Iris pigment epithelial cell (primary cell): ENCODE measurements around the gene CCDC6.
A peak's percentile ranks its signal among the peaks of the same experiment; 100 is the strongest.
"Not testable (repeated sequence)": the region's sequence is repeated elsewhere in the genome, so short reads cannot be mapped to it uniquely, and the experiment has no call there.

ENCODE experiments used
- DNase-seq: peaks from one replicate; pipeline ENCODE4 v3.0.0-alpha.2; 2011; ENCODE audit warnings: low read depth

CCDC6 gene

DNA sequence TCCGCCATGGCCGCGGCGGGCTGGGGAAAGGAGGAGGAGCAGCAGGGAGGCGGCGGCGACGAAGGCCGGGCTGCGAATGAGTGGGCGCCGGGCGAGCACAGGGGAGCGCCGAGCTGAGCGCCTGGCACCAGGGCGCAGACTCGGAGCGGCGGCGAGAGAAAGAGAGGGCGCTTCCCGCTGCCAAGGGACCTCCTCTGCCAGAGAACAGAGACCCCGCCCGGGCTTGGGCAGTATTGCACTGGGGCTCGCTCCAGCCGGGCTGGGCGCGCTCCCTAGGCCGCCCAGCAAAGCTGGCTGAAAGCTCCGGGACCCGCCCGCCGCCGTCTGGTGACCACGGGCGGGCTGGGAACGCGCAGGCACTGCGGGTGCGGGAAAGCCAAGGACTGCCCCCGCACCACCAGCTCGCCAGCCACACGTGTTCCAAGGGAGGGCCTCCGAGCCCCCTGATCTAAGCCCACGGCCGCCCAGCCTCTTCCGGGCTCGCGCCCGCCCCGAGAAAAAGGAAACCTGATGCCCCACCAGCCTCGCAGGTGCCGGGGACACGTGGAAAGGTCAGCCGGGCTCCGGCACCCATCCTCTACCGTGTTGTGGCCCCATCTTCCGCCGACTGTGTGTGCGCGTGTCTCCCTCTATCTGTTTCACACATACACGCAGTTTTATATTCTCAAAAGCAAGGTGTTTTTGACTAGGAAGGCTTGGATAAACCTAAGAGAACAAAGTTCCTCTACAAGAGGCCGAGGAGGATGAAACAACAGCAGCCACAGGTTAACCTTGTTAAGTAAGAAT lies at the start of gene CCDC6:
TSS of gene CCDC6 (minus strand) at position 140 of the 786 bp plus-strand sequence. CDS start at position 8, 132 bp downstream.
- peak; percentile 94 for DNase-seq

DNA sequence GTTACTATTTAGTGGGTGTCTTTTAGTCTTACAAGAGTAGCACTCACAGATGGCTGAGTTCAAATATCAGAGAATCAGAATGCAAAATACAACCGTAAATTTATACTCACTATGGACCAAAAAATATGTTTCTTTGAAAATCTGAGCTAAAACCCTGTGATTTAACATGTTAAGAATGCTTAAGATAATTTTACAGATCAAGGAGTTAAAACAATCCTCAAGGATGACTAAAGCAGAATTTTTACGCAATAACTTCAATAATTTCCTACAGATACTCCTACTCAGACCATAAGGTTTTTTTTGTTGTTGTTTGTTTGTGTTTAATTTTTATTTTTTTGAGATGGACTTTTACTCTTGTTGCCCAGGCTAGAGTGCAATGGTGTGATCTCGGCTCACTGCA lies 47.9 kb upstream of the CCDC6 start:
- peak; percentile 54 for DNase-seq

DNA sequence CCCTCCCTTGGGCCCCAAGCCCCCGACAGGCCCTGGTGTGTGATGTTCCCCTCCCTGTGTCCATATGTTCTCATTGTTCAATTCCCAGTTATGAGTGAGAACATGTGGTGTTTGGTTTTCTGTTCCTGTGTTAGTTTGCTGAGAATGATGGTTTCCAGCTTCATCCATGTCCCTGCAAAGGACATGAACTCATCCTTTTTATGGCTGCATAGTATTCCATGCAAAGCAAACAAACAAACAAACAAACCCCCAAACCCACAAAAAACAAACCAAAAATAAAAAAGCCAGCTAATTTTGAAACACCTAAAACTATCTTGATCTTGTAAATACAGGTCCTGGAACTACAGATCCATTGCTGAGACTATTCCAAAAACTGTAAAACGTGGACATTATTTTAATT lies 47.4 kb upstream of the CCDC6 start:
- DNase-seq = not testable (repeated sequence)

DNA sequence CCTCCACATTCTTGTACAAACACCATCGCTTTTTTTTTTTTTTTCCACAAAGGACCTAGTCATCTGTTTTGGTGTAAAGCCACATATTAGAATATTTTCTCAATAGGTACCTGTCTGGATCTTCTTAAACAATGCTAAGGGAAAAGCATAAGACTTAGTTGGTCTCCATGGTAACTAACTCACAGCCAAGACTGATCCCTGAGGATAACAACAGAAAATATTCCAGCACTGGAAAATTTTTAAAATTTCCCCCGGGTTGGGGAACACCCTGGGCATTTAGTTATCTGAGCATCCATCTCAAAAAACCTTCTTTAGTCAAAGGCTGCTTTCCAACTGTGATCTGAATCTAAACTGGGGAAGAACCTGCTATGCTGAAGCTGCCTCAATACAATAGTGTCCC lies 43.7 kb upstream of the CCDC6 start:
- DNase-seq = no peak

DNA sequence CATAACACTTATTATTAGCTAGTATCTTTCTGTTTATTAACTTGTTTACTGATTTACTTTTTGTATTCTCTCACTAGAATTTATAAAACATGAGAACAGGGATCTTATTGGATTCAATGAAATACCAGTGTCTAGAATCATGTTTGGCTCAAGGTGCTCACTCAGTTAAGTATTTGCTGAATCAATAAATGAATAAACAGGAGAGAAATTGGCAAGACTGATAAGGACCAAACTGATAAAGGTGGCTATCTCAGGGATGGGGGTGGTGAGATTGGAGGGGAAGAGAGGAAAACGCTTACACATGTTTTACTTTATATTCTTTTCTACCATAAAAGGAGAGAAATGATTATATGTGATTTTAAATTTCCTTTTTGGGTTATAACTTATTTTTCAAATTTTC lies 43.3 kb upstream of the CCDC6 start:
- DNase-seq = no peak

DNA sequence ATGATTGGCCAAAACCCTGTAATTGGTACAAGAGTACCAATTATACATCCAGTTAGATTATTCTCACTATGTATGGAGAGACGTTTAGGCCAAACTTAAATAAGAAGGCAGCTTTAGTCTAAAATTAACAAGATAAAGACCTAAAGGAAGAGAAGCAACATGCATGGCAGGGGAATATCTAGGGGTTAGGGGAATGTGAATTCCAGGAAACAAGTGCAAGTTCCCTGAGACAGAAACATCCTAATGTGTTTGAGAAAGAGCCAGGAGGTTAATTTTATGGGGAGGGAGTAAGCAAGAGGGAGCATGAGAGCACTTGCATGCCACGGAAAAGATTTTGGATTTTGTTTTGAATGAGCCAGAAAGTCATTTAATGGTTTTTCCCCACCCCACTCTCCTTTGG lies 39.6 kb upstream of the CCDC6 start:
- no peak for DNase-seq

DNA sequence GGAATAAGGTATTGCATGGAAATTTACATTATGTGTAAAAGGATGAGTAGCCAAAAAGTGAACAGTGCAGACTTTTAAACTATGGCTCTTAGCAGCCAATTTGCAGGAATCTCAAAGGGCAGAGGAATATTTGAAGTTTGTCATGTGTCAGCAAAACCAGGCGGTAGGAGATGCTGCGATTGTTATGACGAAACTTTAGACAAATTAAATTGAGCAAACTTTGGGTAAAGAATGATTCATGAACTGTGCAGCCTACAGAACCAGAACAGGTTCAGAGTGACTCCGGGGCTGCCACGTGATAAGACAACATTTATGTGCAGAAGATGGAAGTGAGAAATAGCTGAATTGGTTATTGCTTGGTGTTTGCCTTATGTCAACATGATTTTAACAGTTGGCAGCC lies 39.2 kb upstream of the CCDC6 start:
- no peak for DNase-seq

DNA sequence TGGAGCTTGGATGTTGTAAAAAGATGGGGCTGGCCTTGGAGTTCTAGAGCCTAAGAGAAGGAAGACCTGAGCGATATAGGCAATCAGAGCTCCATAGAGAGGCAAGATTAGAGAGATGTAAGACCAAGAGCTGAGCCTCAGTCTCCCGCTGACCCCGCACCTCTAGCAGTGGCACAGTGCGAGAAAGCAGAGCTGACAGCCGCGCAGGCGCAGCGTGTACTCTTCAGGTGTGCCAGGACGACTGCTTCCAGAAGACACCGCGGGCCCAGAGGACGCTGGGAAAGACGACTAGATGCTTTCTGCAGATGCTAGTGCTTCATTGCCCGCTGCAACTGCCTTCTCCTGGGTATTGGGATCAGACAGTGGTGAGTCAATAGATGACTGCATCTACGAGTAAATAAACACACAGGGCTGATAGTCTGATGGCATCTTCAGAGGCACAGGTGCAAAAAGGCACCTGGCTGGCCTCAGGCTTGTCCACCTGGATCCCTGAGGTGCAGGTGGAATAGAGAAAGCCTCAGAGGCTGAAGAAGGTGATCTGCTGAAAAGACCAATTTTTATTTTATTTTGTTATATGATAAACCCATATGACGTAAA lies 38.1 kb upstream of the CCDC6 start:
- no peak for DNase-seq

DNA sequence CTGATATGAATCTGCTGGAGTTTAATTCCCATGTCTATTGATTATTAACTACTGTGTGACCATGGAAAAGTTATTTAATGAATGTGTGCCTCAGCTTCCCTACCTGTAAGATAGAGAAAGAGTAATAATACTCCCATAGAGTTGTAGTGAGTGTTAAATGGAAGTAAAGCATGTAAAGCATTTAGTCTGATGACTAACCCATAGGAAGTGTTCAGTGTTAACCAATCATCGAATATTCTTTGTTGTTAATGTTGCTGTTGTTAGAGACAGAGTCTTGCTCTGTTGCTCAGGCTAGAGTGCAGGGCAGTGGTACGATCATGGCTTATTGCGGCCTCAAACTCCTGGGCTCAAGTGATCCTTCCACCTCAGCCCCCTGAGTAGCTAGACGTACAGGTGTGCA lies 36.2 kb upstream of the CCDC6 start:
- DNase-seq = no peak

DNA sequence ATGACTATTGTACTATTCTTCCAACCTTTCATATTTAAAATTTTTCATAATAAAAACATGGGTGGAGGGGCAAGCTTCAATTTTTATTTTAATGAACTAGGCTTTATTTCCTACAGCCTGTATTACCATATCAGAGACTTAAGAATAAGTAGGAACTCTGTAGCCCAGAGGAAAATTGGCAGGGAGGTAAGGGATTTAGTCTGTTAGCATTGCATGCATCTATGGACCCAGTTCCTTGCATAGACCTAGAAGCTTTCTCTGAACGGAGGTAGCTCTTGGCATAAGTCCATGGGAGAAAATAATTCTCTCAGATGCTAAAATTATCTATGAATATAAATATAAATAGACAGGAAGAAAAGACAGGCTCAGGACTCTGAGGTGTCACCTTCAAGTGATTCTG lies 31.4 kb upstream of the CCDC6 start:
- DNase-seq = no peak

DNA sequence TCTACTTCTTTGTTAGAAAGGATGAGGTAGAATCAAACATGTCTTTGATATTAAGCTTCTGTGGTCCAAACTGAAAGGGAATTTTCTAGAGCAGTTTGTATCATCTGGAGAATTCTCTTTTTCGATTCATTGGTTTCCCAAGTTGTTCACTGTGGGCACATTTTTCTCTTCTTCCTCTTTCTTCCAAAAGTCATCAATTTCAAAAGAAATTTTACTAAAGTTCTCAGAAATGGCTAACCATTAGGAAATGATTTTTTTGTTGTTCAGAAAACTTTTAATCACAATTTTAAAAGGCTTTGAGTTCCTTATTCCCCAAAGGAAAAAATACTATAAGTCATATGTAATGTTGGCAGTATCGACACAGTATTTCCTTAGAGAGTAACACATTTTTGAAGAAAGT lies 28.3 kb upstream of the CCDC6 start:
- DNase-seq = no peak

DNA sequence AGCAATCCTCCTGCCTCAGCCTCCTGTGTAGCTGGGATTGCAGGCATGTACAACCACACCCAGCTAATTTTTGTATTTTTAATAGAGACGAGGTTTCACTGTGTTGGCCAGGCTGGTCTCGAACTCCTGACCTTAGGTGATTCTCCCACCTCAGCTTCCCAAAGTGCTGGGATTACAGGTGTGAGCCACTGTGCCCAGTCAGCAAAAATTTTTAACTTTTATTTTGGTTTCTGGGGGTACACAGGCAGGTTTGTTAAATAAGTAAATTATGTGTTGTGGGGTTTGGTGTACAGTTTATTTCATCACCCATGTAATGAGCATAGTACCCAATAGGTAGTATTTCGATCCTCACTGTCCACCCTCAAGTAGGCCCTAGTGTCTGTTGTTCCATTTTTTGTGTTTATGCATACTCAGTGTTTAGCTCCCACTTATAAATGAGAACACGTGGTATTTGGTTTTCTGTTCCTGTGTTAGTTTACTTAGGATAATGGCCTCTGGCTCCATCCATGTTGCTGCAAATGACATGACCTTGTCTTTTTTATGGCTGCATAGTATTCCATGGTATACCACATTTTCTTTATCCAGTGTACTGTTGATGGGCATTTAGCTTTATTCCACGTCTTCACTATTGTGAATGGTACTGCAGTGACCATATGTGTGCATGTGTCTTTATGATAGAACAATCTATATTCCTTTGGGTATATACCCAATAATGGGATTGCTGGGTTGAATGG lies 24.6 kb upstream of the CCDC6 start:
- not testable (repeated sequence) for DNase-seq

DNA sequence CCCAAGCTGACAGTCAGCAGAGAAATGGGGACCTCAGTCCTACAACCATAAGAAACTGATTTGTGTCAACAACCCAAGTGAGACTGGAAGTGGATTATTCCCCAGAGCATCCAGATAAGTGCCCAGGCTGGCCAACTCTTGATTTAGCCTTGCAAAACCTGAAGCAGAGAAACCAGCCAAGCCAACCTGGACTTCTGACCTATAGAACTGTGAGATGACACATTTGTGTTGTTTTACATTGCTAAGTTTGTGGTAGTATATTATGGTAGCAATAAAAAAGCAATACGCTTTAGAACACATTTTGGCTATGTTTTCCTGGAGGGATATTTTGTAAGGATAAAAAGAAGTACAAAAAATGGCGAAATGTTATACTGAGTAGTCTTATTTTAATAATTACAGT lies 19.7 kb upstream of the CCDC6 start:
- DNase-seq = no peak

DNA sequence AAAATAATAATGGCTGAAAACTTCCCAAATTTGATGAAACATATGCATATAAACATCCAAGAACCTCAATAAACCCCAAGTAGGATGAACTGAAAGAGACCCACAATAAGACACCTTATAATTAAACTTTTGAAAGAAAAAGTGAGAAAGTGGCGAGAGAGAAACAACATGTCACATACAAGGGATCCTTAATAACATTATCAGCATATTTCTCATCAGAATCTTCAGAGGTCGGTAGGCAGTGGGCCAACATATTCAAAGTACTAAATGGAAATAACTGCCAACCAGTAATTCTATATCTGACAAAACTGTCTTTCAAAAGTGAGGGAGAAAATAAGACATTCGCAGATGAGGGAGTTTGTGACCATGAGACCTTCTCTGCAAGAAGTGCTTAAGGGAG lies 16.6 kb upstream of the CCDC6 start:
- DNase-seq = no peak

DNA sequence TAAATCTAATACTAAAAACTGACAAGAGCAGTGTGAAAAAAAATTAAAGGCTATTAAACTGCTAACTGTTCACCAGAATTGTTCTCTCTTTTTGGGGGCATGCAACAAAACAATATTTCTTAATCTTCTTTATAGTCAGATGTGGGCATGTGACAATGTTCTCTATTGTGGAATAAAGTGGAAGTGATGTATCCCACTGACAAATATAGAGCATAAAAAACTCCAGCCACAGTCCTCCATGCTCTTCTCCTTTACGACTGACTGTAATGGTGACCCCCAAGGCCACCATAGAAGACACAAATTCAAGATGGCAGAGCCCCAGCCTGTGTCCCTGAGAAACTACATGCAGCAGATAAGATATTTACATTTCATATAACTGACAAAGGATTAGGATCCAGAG lies 11.6 kb upstream of the CCDC6 start:
- no peak for DNase-seq

DNA sequence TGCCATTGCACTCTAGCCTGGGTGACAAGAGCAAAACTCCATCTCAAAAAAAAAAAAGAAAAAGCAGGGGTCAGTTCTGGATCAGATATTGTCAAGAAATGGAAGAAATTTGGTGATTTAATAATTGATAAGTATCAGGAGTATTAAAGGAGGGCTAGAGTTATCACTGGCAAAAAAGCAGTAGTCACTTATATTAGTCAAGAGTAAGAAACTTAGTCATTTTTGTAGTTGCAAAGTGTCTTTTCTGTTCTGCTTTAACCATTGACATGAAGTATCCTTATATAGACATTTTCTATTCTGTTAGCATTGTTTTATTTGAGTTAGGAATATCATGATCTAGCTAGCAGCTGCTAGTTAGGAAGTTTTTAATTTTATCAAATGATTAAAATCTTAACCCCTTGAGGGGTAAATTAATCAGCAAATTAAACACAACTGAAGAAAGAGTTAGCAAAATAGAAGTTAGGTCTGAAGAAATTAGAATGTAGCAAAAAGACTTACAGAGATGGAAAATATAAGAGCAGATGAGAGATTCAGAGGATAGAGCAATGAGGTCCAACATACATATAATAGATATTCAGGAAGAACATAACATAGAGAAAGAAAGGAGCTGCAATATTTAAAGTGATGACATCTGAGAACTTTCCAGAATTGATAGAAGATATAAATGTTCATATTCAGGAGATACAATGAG lies 7.3 kb upstream of the CCDC6 start:
- no peak for DNase-seq

DNA sequence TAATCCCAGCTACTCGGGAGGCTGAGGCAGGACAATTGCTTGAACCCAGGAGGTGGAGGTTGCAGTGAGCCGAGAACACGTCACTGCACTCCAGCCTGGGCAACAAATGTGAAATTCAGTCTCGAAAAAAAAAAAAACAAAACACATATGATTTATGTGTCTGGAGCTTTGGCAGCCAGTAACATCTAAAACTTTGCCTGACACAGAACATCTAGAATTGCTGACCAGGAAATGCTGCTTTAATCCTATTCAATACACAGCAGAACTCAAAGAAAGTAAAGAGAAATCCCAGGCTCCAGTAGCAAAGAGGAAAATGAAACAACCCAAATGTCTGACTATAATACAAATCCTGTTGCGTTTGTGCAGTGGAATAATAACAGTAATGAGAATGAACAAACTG lies 4.5 kb upstream of the CCDC6 start:
- peak; percentile 23 for DNase-seq

DNA sequence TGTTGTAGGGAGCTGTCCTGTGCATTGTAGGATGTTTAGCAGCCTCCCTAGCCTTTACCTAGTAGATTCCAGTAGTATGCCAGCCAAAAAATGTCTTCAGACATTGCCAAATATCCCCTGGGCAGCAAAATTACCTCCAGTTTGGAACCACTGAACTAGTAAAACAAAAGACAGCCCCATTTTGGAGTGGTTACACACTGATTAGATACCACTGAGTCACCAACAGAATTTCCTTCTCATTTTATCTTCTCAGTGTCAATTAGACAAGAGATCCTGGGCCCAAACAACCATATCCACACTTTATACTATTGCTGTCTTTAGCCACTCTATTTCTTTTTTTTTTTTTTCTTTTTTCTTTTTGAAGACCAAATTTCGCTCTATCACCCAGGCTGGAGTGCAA lies 3.5 kb upstream of the CCDC6 start:
- DNase-seq = no peak

DNA sequence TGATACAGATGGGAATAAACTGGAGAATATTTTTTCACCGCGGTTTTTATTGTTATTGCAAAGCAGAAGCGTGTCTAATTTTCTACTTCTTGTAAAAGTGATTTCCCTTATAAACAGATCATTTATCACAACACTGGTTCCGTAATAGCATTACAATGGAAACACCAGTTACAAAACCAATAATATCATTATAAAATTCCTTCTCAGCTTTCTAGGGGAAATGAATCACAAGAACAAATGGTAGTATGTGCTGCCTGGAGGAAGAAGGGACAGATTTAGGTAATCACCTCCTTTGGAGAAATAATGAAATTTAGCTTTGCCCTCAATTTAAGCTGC lies 2.4 kb upstream of the CCDC6 start:
- no peak for DNase-seq

DNA sequence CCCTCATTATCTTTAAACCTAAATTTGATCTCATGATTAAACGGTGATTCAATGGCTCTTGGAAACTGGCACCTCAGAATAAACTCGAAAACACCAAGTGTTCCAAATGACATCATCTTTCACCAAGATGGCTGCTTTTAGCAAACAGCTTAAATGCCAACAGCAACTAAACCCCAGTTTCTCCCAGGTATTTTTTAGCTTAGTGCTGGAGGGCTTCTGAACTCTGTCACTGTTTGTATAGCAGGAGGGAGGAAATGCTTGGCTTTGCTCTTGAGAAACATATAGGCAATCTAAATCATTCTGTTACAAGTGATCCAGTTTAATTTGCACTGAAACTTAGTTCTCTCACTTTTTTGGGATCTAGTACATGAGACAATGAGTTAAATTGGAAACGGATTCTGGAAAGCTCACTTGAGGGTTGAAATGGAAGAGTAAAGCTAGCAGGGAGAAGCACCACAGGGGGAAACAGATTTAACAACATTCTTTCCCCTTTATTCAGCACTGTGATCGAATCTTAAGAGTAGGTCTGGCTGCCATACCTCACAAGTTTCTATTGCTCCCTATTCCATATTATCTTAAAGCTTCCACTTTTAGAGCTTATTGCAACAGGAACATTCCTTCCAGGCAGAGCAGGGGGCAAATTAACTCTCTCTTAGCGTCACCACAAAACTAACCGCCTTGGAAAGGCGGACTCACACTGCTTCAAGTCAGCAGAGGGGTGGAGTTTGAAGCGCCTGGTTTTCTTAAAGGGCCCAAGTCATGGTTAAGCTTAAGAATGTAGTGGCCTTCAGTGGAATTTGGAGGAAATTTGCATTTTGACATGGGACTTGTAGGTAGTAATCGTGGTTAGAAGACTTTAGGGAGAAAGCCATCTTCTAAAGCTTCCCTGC lies 1.8 kb upstream of the CCDC6 start:
- DNase-seq = peak; percentile 95

DNA sequence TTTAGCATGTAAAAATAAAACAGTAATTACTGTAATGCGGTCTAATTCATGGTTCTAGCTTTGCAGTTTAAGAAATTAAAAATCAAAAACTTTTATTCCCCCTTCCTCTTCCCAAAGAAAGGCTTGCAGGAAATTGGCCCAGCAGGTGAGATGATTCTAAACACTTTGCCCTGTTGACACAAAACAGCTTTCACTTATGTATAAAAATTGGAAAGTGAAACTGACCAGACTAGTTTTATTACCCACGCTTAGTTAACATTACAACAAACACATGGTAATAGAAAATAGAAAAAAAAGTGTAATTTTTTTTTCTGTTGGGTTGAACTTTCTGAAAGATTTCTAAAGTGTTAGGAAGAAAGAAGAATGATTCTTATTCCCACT lies 1.2 kb upstream of the CCDC6 start:
- no peak for DNase-seq
